H1 (cell line): ENCODE measurements around the gene SBF1. TPM values are rescaled to one million over a fixed set of nuclear protein-coding genes. Genes with fewer than 3 reads are reported as not detected.

Experiments
- CBX5 ChIP-seq: fragments of 300-800, 300-1000 bp; sonication (generic); IDR thresholded peaks from 2 replicates; pipeline ENCODE4 v1.7.1; 2016; ENCODE audit warnings: antibody characterized with exemption, low read length, low read depth
- CREB1 ChIP-seq: IDR thresholded peaks from 2 replicates; pipeline ENCODE4 v1.6.1; 2012; ENCODE audit warnings: inconsistent platforms
- JUND ChIP-seq: IDR thresholded peaks from 2 replicates; pipeline ENCODE4 v1.6.1; 2011; ENCODE audit warnings: mild to moderate bottlenecking, improper control_type of control experiment, low read length
- KDM5A ChIP-seq: fragments of 200-600 bp; IDR thresholded peaks from 2 replicates; pipeline ENCODE4 v1.7.1; 2012; ENCODE audit warnings: mild to moderate bottlenecking, low read length, inconsistent platforms, mixed read lengths
- POLR2AphosphoS5 ChIP-seq: IDR thresholded peaks from 2 replicates; pipeline ENCODE4 v1.6.1; 2011; ENCODE audit warnings: low read depth, low read length
- SAP30 ChIP-seq: fragments of 300-600 bp; sonication (generic); IDR thresholded peaks from 2 replicates; pipeline ENCODE4 v1.7.1; 2012; ENCODE audit warnings: low read length, moderate library complexity, mild to moderate bottlenecking, inconsistent platforms; ENCODE audit not compliant: insufficient read depth, insufficient replicate concordance
- USF2 ChIP-seq: IDR thresholded peaks from 2 replicates; pipeline ENCODE4 v1.6.1; 2011; ENCODE audit warnings: low read length, improper control_type of control experiment
- polyA plus RNA-seq, 7 experiments: library from polyadenylated mRNA; depleted of rRNA in 3 of 7; stranded (reverse) in 5 of 7; unstranded in 2 of 7; fragments of >200 nt in 5 of 7; fragments of 200-250 nt in 2 of 7; gene quantifications; 1 replicate in 5 of 7; 2 replicates in 1 of 7; 4 replicates in 1 of 7; pipeline versions ENCODE4 v1.2.1 to v1.2.3, GENCODE V29; 2011 to 2013; ENCODE audit warnings: missing spikeins in 2 of 7, mixed read lengths in 2 of 7
- total RNA-seq: library from RNA; stranded (reverse); fragmentation: NEBNext Ultra II Directional; extraction: Animal tissue kit (Norgen Biotek cat#: 25700); gene quantifications from 2 replicates; pipeline ENCODE4 v1.2.1, GENCODE V29; 2021
- TF ChIP-seq, protein P1 (sequence below): fragments of 300-600 bp; sonication (generic); IDR thresholded peaks from 2 replicates; pipeline ENCODE4 v1.7.1; 2012; ENCODE audit warnings: low read length, moderate library complexity, mild to moderate bottlenecking, inconsistent platforms; ENCODE audit not compliant: insufficient replicate concordance
- TF ChIP-seq, protein P2 (sequence below): IDR thresholded peaks from 2 replicates; pipeline ENCODE4 v1.6.1; 2012; ENCODE audit warnings: low read length, inconsistent platforms

The SBF1 gene
- total and polyA plus RNA-seq, 2 of the 8 experiments (the other 6 are each of a cell fraction or from before 2014, with no cell fraction given), result 29.1 to 71.5 TPM

DNA sequence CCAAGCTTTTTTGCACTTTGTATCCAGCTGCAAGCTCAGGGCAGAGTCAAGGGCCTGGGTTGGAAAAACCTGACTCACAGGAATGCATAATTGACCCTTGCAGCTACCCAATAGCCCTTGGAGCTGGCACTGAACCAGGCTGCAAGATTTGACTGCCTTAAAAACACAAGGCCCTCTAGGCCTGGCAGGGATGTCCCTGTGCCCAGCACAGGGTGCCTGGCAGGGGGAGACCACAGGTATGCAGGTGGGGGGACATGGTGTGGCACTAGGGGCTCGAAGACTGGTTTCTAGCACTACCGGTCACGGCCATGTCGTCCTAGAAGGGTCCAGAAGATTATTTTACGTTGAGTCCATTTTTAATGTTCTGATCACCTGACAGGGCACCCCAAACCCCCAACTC is 30.2 kb downstream of the SBF1 start (continued):
- TF ChIP-seq, protein P1, sequence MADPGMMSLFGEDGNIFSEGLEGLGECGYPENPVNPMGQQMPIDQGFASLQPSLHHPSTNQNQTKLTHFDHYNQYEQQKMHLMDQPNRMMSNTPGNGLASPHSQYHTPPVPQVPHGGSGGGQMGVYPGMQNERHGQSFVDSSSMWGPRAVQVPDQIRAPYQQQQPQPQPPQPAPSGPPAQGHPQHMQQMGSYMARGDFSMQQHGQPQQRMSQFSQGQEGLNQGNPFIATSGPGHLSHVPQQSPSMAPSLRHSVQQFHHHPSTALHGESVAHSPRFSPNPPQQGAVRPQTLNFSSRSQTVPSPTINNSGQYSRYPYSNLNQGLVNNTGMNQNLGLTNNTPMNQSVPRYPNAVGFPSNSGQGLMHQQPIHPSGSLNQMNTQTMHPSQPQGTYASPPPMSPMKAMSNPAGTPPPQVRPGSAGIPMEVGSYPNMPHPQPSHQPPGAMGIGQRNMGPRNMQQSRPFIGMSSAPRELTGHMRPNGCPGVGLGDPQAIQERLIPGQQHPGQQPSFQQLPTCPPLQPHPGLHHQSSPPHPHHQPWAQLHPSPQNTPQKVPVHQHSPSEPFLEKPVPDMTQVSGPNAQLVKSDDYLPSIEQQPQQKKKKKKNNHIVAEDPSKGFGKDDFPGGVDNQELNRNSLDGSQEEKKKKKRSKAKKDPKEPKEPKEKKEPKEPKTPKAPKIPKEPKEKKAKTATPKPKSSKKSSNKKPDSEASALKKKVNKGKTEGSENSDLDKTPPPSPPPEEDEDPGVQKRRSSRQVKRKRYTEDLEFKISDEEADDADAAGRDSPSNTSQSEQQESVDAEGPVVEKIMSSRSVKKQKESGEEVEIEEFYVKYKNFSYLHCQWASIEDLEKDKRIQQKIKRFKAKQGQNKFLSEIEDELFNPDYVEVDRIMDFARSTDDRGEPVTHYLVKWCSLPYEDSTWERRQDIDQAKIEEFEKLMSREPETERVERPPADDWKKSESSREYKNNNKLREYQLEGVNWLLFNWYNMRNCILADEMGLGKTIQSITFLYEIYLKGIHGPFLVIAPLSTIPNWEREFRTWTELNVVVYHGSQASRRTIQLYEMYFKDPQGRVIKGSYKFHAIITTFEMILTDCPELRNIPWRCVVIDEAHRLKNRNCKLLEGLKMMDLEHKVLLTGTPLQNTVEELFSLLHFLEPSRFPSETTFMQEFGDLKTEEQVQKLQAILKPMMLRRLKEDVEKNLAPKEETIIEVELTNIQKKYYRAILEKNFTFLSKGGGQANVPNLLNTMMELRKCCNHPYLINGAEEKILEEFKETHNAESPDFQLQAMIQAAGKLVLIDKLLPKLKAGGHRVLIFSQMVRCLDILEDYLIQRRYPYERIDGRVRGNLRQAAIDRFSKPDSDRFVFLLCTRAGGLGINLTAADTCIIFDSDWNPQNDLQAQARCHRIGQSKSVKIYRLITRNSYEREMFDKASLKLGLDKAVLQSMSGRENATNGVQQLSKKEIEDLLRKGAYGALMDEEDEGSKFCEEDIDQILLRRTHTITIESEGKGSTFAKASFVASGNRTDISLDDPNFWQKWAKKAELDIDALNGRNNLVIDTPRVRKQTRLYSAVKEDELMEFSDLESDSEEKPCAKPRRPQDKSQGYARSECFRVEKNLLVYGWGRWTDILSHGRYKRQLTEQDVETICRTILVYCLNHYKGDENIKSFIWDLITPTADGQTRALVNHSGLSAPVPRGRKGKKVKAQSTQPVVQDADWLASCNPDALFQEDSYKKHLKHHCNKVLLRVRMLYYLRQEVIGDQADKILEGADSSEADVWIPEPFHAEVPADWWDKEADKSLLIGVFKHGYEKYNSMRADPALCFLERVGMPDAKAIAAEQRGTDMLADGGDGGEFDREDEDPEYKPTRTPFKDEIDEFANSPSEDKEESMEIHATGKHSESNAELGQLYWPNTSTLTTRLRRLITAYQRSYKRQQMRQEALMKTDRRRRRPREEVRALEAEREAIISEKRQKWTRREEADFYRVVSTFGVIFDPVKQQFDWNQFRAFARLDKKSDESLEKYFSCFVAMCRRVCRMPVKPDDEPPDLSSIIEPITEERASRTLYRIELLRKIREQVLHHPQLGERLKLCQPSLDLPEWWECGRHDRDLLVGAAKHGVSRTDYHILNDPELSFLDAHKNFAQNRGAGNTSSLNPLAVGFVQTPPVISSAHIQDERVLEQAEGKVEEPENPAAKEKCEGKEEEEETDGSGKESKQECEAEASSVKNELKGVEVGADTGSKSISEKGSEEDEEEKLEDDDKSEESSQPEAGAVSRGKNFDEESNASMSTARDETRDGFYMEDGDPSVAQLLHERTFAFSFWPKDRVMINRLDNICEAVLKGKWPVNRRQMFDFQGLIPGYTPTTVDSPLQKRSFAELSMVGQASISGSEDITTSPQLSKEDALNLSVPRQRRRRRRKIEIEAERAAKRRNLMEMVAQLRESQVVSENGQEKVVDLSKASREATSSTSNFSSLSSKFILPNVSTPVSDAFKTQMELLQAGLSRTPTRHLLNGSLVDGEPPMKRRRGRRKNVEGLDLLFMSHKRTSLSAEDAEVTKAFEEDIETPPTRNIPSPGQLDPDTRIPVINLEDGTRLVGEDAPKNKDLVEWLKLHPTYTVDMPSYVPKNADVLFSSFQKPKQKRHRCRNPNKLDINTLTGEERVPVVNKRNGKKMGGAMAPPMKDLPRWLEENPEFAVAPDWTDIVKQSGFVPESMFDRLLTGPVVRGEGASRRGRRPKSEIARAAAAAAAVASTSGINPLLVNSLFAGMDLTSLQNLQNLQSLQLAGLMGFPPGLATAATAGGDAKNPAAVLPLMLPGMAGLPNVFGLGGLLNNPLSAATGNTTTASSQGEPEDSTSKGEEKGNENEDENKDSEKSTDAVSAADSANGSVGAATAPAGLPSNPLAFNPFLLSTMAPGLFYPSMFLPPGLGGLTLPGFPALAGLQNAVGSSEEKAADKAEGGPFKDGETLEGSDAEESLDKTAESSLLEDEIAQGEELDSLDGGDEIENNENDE, result no peak
- TF ChIP-seq POLR2AphosphoS5 (no peak), SAP30 (no peak), KDM5A (no peak), JUND (no peak), USF2 (no peak), CBX5 (no peak), CREB1 (no peak)
- TF ChIP-seq, protein P2, sequence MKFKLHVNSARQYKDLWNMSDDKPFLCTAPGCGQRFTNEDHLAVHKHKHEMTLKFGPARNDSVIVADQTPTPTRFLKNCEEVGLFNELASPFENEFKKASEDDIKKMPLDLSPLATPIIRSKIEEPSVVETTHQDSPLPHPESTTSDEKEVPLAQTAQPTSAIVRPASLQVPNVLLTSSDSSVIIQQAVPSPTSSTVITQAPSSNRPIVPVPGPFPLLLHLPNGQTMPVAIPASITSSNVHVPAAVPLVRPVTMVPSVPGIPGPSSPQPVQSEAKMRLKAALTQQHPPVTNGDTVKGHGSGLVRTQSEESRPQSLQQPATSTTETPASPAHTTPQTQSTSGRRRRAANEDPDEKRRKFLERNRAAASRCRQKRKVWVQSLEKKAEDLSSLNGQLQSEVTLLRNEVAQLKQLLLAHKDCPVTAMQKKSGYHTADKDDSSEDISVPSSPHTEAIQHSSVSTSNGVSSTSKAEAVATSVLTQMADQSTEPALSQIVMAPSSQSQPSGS, result no peak
